HG02571 (cell line): ENCODE results near the gene C5orf46.
"Not testable (repeated sequence)": the region's sequence is repeated elsewhere in the genome, so short reads cannot be mapped to it uniquely, and the experiment has no call there.

Source experiments
- ATAC-seq: cut with Tn5 transposase; IDR thresholded peaks from one replicate; pipeline ENCODE4 v1.9.1; 2021; ENCODE audit warnings: mild to moderate bottlenecking, moderate library complexity; ENCODE audit not compliant: unreplicated experiment

The C5orf46 gene

DNA sequence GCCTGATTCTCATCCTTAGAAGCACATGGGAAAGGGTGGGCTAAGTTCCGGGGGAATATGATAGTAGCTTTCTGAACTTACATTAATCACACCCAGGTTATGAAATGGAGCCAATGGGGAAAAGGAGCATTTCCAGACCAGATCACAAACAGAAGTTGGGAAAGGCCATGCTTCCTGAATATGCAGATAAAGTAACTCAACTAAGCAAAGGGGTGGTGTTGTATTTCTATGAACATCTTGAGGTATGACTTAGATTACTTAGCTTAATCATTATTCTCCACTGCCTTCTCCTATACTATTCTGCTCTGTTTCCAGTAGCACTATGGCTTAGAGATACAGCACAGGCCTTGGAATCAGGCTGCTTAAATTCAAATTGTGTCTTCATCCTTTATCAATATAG is 10.5 kb downstream of the C5orf46 start:
- no peak for ATAC-seq

DNA sequence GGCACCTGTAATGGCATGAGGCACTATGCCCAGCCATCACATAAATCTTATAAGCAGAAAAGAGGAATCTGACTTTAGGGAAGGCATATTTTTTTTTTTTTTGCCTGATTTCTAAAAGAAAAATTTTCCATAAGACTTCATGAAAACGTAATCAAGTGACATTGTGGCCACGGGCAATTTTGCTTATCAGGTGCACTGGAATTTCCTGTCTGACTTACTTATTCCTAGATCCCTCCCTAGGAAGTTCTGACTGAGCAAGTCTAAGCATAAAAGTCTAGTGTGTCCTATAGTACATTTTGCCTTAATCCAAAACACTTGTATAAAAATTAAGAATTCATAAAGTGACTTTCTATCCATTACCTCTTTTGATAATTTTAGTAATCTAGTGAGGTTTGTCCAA is 12.5 kb downstream of the C5orf46 start:
- ATAC-seq: no peak

DNA sequence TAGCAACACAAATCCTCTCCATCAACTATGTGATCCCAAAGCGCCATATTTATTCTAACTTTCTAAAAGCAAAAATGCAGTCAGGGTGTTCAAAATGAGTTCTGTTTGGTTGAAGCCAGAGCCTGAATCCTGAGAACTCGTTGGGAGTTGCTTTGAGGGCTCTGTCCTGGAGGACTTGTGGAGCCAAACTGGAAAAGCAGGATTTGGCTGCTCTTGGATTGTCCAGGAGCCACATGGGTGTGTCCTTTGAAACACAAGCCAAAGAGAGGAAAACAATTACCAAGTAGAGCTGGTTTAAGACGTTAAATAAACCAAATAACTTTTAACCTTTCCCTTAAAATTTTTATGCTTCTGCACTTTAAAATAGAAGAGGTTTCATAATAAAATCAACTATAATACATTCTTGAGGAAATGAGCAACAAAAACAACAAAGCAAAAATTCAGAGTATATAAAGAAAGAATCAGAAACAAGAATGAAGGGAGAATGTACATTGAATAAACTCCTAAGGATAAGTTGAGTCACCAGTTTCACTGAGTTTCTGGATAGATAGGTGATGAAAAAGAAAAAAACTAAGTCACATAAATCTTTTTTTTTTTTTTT is 13.5 kb downstream of the C5orf46 start:
- ATAC-seq: no peak

GRCh38 chr5:147887930-147888329 is 18.4 kb downstream of the C5orf46 start:
- no peak for ATAC-seq

- ATAC-seq: no peak
Measured at GRCh38 chr5:147887026-147887627, 19.2 kb downstream of the C5orf46 start.

- ATAC-seq: no peak
Measured at GRCh38 chr5:147882586-147883313, 23.6 kb downstream of the C5orf46 start.

- ATAC-seq: no peak
Measured at GRCh38 chr5:147880487-147880886, 25.9 kb downstream of the C5orf46 start.

DNA sequence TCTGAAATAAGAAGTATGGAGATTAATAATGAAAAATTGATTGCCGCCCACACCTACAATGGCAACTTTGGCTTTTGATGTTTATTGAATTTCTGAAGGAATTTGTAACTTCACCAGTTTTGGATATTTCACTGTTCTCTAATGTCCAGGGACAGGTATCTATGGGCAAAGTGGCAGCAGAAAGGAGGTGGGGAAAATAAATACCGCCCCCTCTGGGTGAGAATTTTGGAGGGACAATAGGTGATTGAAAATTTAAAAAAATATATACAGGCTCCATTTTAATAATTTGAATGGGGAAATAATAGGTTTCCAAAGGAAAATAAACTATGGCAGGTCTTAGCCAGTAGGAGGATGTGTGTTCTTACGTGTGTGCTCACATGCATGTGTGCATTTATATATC is 26.6 kb downstream of the C5orf46 start:
- ATAC-seq: no peak

DNA sequence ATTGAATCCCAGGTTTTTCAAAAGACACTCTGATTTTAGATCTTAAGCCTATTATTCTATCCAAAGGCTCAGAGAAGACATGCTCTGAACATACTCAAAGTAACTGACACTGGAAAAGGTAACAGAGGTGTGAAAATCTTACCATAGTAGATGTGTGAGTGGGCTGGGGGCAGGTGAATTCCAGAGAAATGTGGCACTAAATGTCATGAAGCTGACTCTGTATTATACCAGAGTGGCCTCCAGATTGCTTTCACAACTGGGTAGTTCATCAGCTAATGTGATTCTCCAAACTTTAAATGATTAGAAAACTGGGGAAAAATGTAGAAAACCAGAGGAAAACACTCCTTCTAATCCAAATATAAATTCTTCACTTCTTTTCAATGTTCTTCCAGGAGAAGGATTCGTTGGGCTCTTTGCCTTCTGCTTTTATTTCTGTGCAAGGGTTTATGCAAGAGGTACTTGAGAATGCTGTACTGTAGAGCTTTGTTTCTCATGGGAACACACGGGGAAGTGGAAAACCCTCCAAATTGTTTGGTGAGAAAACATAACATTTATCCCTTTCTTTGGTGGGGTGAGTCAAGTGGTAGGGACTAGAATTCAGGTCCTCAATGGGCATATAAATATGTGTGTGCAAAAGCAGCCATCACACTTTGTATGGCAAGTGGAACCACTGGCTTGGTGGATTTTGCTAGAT is 28.1 kb downstream of the C5orf46 start, which contains the start of gene SCGB3A2:
TSS of gene SCGB3A2 (plus strand) at position 646 of the 694 bp plus-strand sequence. CDS start 93 bp downstream, outside the sequence.
- ATAC-seq: no peak

- ATAC-seq: no peak
Measured at GRCh38 chr5:147876626-147877025, 29.7 kb downstream of the C5orf46 start.

GRCh38 chr5:147876141-147876540 is 30.2 kb downstream of the C5orf46 start:
- no peak for ATAC-seq

- no peak for ATAC-seq
Measured at GRCh38 chr5:147874910-147875367, 31.4 kb downstream of the C5orf46 start.

GRCh38 chr5:147874118-147874875 is 32.0 kb downstream of the C5orf46 start:
- not testable (repeated sequence) for ATAC-seq

GRCh38 chr5:147872744-147873435 is 33.4 kb downstream of the C5orf46 start:
- not testable (repeated sequence) for ATAC-seq

DNA sequence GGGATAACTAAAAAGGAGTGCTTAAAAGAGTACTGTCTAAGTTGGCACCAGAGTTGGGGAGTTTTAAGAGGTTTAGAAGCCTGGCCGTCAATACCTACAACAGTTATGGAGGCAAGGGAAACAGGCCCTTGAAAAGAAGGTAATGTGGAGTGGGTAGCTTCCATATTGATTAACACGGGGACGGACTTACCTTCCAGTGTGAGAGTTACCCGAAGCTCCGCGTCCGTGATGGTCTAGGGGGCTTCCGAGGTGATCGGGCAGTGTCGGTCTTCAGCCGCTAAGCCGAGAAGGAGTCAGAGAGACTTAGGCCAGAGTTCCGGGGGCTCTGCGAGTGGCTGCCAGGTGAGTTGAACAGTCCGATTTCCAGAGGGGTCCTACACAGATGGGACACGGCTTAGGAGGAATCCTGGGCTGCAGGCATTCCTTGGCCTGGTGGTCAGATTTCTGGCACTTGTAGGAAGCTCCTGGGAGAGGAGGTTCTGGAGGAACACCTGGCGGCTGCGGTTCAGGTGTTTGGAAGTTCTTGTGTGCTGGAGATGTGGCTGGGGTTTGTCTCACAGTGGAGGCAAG is 34.3 kb downstream of the C5orf46 start:
- ATAC-seq: not testable (repeated sequence)

GRCh38 chr5:147869892-147870291 is 36.4 kb downstream of the C5orf46 start:
- not testable (repeated sequence) for ATAC-seq

- no peak for ATAC-seq
Measured at GRCh38 chr5:147869112-147869511, 37.2 kb downstream of the C5orf46 start.

- no peak for ATAC-seq
Measured at GRCh38 chr5:147863454-147864158, 42.7 kb downstream of the C5orf46 start.

DNA sequence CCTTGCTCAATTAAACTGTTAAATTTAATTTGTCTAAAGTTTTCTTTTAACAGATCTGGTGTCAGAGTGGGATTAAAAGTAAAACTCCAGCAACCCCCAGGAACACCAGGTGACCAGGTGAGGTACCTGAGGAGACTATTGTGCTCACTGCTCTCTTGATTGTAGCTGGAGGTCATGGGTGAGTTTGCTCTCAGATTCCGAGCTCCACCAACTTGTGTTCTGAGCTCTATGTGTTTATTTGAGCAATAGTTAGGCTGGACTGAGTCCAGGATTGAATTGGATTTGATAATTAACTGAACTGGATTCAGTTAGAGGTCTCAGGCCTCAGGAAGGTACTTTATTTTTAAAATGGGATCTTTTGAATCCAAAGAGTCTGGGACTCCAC is 45.7 kb downstream of the C5orf46 start:
- ATAC-seq: no peak
